Measurements from ENCODE around the gene CCN2. TPM values are rescaled to one million over a fixed set of nuclear protein-coding genes. Genes with fewer than 3 reads are reported as not detected.
"Not testable (repeated sequence)": the region's sequence is repeated elsewhere in the genome, so short reads cannot be mapped to it uniquely, and the experiment has no call there.

Gene CCN2
- total and polyA plus RNA-seq, 2 of the 8 experiments (the other 6 are each of a cell fraction or from before 2014, with no cell fraction given): 25.0 to 107 TPM

GRCh38 chr6:131903734-131904133, 47.4 kb downstream of the CCN2 start:
- H3K23me2 ChIP-seq (ENCODE audit: low read depth, low read length); H2BK20ac ChIP-seq (ENCODE audit: low read length); H3K9ac ChIP-seq (replicated peaks in 1 of 4; ENCODE audit: extremely low read depth in 1 of 4, low read depth in 3 of 4, low read length in 3 of 4); H3K23ac ChIP-seq (ENCODE audit: insufficient read length); H3K27ac ChIP-seq (ENCODE audit: low read depth, low read length); H4K8ac ChIP-seq (ENCODE audit: extremely low read depth, insufficient read depth, low read length); DNase-seq (ENCODE audit: low read depth in 1 of 2, low spot score in 2 of 2); H2AK5ac ChIP-seq (ENCODE audit: low read depth, low read length); H3K14ac ChIP-seq (ENCODE audit: insufficient read length); H4K5ac ChIP-seq (ENCODE audit: insufficient read length, low read depth, low read length); H4K91ac ChIP-seq (replicated peaks; ENCODE audit: insufficient read length, low read length); H3K79me1 ChIP-seq (ENCODE audit: low read depth, low read length); H3K18ac ChIP-seq (ENCODE audit: extremely low read depth, low read length); FAIRE-seq; H3K4ac ChIP-seq (replicated peaks; ENCODE audit: insufficient read length, low read depth, low read length); H2BK5ac ChIP-seq (ENCODE audit: low read depth, low read length); H3K56ac ChIP-seq (replicated peaks; ENCODE audit: insufficient read length, low read depth, low read length); H3K27me3 ChIP-seq (replicated peaks in 1 of 4; ENCODE audit: control insufficient read depth in 3 of 4, extremely low read depth in 1 of 4, insufficient read depth in 3 of 4, low read length in 3 of 4); H4K20me1 ChIP-seq (replicated peaks in 1 of 2; ENCODE audit: control insufficient read depth in 1 of 2, insufficient read depth in 2 of 2, low read length in 2 of 2); H2BK15ac ChIP-seq (ENCODE audit: low read length); H2BK120ac ChIP-seq (replicated peaks; ENCODE audit: low read depth, low read length); H2BK12ac ChIP-seq (ENCODE audit: low read depth, low read length); H2AFZ ChIP-seq (ENCODE audit: low read length): not testable (repeated sequence)
- peak overlapping the region; percentile 15 to 64 (median 42) for H3K4me3 ChIP-seq (ENCODE audit: extremely low read depth in 1 of 4, insufficient read depth in 2 of 4, low read depth in 3 of 4, low read length in 4 of 4)
- peaks cover 2 to 12% (median 7%) of the 10 kb centered on the region in 4 experiments; a peak in 5 of 7 replicates for H3K4me1 ChIP-seq (replicated peaks in 1 of 4; ENCODE audit: control insufficient read depth in 3 of 4, insufficient read depth in 4 of 4, low read length in 3 of 4)
- CTCF ChIA-PET (ENCODE audit: partially characterized antibody): interaction anchor here (0.9 kb wide), 1 partner anchor 209 kb away, joined by 3 read pairs; no protein-coding TSS in a partner anchor
- peaks cover 4 to 11% of the 10 kb centered on the region in 2 experiments for H3K9me3 ChIP-seq (ENCODE audit: insufficient read depth in 2 of 2, low read depth in 1 of 2, low read length in 1 of 2)
- POLR2A ChIA-PET (ENCODE audit: partially characterized antibody): interaction anchor here (0.5 to 1.4 kb wide), 6 partner anchors 9 to 228 kb away, joined by 3 to 5 read pairs (median 3); partner anchors contain the start of gene CCN2
- 10% methylated on average over 9 of the region's 12 CpGs; no CpG with 5 or more reads in 1 of the 2 experiments for WGBS, 2 experiments (ENCODE audit: extremely low coverage in 1 of 2, insufficient coverage in 1 of 2, insufficient read length in 1 of 2, insufficient replicate concordance in 2 of 2, low coverage in 1 of 2, low lambda C conversion rate in 2 of 2, missing lambda C conversion rate in 1 of 2)
- peak overlapping the region; percentile 53 to 68 for H3K4me2 ChIP-seq (ENCODE audit: insufficient read depth in 1 of 2, low read depth in 2 of 2, low read length in 2 of 2)
- H3K79me2 ChIP-seq (ENCODE audit: control insufficient read depth in 1 of 2, insufficient read depth in 2 of 2, low read length in 2 of 2): peaks cover 0 to 45% of the 10 kb centered on the region in 2 experiments; a peak in 2 of 4 replicates
- H3K36me3 ChIP-seq (ENCODE audit: control insufficient read depth in 2 of 4, insufficient read depth in 4 of 4, low read length in 3 of 4): peaks cover 2 to 27% (median 17%) of the 10 kb centered on the region in 4 experiments; a peak in 6 of 8 replicates
